SK-N-SH treated with all-trans-retinoic acid at 6 μM for 48 hours (cell line): ENCODE data around the gene FTO.

Experiments used
- ARNTL ChIP-seq: fragments of 450-650 bp; formaldehyde crosslinking; IDR thresholded peaks from 2 replicates; pipeline ENCODE4 v1.5.0; 2020; ENCODE audit warnings: low read depth, mild to moderate bottlenecking, moderate library complexity, borderline replicate concordance
- BACH2 ChIP-seq: fragments of 250-450 bp; sonication (Bioruptor Pico); IDR thresholded peaks from 2 replicates; pipeline ENCODE4 v1.9.0; 2021; ENCODE audit warnings: mild to moderate bottlenecking, borderline replicate concordance
- CREB5 ChIP-seq: fragments of 250-450 bp; sonication (Bioruptor Pico); IDR thresholded peaks from 2 replicates; pipeline ENCODE4 v1.5.1; 2020; ENCODE audit warnings: low read depth, mild to moderate bottlenecking, moderate library complexity
- CSDC2 ChIP-seq: fragments of 250-450 bp; sonication (Bioruptor Pico); IDR thresholded peaks from 2 replicates; pipeline ENCODE4 v1.5.0; 2020; ENCODE audit warnings: mild to moderate bottlenecking, moderate library complexity
- CSRNP3 ChIP-seq: fragments of 250-450 bp; sonication (Bioruptor Pico); IDR thresholded peaks from 2 replicates; pipeline ENCODE4 v1.5.1; 2021; ENCODE audit warnings: mild to moderate bottlenecking, moderate library complexity
- ESRRG ChIP-seq: fragments of 250-450 bp; sonication (Bioruptor Pico); IDR thresholded peaks from 2 replicates; pipeline ENCODE4 v1.6.1; 2021; ENCODE audit warnings: mild to moderate bottlenecking
- GLIS3 ChIP-seq: fragments of 250-450 bp; sonication (Bioruptor Pico); IDR thresholded peaks from 2 replicates; pipeline ENCODE4 v1.5.0; 2020; ENCODE audit warnings: mild to moderate bottlenecking, moderate library complexity
- PATZ1 ChIP-seq: fragments of 250-450 bp; sonication (Bioruptor Pico); IDR thresholded peaks from 2 replicates; pipeline ENCODE4 v1.8.0; 2020; ENCODE audit warnings: mild to moderate bottlenecking, moderate library complexity, borderline replicate concordance
- POU6F1 ChIP-seq: fragments of 250-450 bp; sonication (Bioruptor Pico); IDR thresholded peaks from 2 replicates; pipeline ENCODE4 v1.8.0; 2021; ENCODE audit warnings: low read depth, mild to moderate bottlenecking, moderate library complexity, borderline replicate concordance
- TCF4 ChIP-seq: fragments of 250-450 bp; sonication (Bioruptor Pico); IDR thresholded peaks from 2 replicates; pipeline ENCODE4 v1.8.0; 2021; ENCODE audit warnings: mild to moderate bottlenecking, moderate library complexity, borderline replicate concordance
- TSHZ2 ChIP-seq: fragments of 250-450 bp; sonication (Bioruptor Pico); IDR thresholded peaks from 2 replicates; pipeline ENCODE4 v1.5.0; 2020; ENCODE audit warnings: mild to moderate bottlenecking, moderate library complexity
- ZFP3 ChIP-seq: fragments of 250-450 bp; sonication (Bioruptor Pico); IDR thresholded peaks from 2 replicates; pipeline ENCODE4 v1.5.0; 2020; ENCODE audit warnings: mild to moderate bottlenecking, moderate library complexity
- ZNF565 ChIP-seq: fragments of 450-650 bp; formaldehyde crosslinking; conservative IDR thresholded peaks from 2 replicates; pipeline ENCODE4 v1.5.0; 2020; ENCODE audit warnings: low read depth, mild to moderate bottlenecking, moderate library complexity
- ZNF8 ChIP-seq: fragments of 450-650 bp; formaldehyde crosslinking; IDR thresholded peaks from 2 replicates; pipeline ENCODE4 v1.5.0; 2020; ENCODE audit warnings: mild to moderate bottlenecking, moderate library complexity

GRCh38 chr16:53913099-53913870 is 209.3 kb downstream of the FTO start:
- peak; percentile 22; the same call in 1 of the 2 replicates for TF ChIP-seq CREB5 (CRISPR knock-in tag)
- no peak for TF ChIP-seq CSDC2
- no peak for TF ChIP-seq ARNTL
- TF ChIP-seq BACH2 (CRISPR knock-in tag) = no peak
- TF ChIP-seq GLIS3 = no peak
- no peak for TF ChIP-seq CSRNP3
- no peak for TF ChIP-seq ZFP3 (CRISPR knock-in tag)
- no peak for TF ChIP-seq TSHZ2 (CRISPR knock-in tag)
- no peak for TF ChIP-seq ESRRG (CRISPR knock-in tag)
- no peak for TF ChIP-seq TCF4 (CRISPR knock-in tag)
- TF ChIP-seq ZNF8 (CRISPR knock-in tag) = no peak
- TF ChIP-seq POU6F1 (CRISPR knock-in tag) = no peak
- TF ChIP-seq PATZ1 (CRISPR knock-in tag) = no peak
- TF ChIP-seq ZNF565 (CRISPR knock-in tag) = no peak
